GM21717 (cell line): ENCODE measurements around the gene PPM1G.

ENCODE experiments used
- ATAC-seq: cut with Tn5 transposase; IDR thresholded peaks from one replicate; pipeline ENCODE4 v1.9.1; 2021; ENCODE audit warnings: mild to moderate bottlenecking, moderate library complexity; ENCODE audit not compliant: unreplicated experiment

Gene PPM1G

DNA sequence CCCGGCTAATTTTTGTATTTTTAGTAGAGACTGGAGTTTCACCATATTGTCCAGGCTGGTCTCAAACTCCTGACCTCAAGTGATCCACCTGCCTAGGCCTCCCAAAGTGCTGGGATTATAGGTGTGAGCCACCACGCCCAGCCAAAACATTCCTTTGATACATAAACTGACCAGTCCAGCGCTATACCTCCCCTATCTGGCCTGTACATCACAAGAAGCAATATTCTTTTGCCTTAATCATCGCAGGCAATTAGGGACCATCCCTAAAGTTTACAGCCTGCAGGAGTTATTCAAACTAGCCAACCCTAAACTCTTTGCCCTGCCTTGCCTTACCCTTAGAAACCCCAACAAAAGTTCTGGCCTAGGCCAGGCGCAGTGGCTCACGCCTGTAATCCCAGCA lies 6.8 kb upstream of the PPM1G start:
- no peak for ATAC-seq

DNA sequence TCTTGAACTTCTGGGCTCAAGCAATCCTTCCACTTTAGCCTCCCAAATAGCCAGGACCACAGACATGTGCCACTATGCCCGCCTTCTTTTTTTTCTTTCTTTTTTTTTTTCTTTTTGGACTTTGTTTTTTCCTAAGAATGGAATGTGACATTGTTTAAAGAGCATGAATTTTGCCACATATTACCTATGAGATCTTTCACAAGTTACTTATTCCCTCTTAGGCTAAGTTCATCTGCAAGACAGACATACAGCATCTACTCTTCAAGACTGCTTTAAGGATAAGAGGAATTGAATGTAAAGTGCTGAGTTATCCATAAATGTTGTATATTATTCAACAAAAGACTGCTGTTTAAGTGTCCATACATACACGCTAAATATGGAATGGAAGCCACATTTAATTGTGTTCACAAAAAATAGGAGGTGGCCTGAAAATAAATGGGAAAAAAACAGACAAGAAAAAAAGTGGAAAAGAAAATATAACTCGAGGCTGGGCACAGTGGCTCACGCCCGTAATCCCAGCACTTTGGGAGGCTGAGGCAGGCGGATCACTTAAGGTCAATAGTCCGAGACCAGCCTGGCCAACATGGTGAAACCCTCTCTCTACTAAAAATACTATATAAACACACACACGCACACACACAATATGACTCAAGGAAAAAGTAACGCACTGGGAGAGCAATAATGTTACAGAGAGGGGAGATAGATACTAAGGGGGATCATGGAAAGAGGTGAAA lies 3.2 kb upstream of the PPM1G start:
- ATAC-seq = no peak

DNA sequence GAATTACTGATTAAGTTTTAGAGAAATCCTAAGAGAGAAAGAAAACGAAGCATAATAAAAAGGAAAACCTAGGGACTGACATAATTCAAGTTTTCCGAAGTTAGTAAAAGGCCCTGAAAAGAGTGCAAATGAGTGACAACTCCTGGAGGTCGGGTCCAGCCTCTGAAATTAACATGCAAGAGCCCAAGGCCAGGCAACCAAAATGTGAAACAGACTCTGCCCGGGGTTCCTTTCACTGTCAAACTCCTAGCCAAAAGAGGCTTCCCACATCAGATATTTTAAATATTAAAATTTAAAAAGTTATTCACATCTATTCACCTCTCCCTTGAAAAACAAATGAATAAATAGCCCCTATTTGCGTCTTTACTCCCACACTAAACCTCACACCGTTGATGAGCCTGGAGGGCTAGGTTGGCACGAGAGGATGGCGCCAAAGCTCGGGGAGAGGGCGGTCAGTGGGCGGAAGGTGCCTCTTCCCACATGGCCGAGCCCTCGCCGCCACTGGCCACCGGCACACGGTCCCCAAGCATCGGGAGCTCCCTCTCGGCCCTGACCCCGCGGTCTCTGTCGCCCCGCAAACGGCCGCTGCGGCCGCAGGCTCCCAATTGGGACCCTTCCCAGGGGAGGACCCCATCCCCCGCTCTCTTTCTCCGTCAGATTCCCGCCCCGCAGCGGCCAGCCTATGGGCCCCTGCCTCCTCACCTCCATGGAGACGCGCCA lies 630 bp downstream of the PPM1G start:
- ATAC-seq = peak; percentile 34

DNA sequence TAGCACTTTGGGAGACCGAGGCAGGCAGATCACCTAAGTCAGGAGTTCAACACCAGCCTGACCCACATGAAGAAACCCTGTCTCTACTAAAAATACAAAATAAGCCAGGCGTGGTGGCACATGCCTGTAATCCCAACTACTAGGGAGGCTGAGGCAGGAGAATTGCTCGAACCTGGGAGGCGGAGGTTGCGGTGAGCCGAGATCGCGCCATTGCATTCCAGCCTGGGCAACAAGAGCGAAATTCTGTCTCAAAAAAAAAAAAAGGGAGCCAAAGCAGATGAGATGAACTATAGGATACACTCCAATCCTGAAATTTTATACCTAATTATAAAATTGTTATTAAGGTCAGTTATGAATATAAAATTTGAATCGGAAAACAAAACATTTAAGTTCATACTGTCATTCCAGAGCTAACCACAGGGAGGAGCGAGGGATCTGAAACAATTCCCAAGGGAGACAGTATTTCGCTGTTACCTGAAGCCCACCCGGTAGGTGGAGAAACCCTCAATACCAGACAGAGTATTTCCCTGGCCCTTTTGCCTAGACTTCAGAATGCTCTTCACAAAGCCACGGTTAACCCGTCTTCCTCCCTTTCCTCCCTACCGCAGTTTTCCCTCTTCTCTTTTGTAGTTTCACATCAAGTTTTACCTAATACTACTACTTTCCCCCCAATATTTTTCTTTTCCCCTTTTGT lies 1.4 kb downstream of the PPM1G start:
- no peak for ATAC-seq

DNA sequence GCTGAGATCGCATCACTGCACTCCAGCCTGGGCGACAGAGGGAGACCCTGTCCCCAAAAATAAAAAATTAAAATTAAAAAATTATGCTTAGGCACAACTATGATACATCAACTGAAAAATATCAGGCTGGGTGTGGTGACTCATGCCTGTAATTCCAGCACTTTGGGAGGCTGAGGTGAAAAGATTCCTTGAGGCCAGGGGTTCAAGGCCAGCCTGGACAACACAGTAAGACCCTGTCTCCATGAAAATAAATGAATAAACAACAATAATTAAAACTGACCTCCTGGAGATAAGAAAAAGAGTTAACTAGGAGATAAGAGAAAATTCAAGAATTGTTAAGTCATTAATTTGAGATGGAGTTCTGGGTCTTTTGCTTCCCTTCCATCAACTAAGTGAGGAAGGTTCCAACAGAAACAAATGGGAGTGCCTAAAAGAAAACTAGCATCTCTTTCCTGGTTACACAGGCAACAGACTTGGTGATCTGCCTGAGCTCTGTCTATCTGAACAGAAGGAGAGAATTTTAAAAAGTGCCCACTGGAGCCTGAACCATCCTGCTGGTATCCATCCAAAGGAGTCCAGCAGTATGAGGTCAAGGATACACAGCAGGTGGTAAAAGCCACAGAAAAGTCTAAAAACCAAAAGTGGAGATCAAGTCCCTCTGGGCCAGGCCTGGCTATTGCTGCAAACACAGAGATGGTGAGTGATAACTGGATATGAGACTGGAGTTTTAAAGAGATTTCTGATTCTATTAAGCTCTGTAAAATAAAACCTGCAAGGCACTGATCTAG lies 8.8 kb downstream of the PPM1G start:
- ATAC-seq = no peak

DNA sequence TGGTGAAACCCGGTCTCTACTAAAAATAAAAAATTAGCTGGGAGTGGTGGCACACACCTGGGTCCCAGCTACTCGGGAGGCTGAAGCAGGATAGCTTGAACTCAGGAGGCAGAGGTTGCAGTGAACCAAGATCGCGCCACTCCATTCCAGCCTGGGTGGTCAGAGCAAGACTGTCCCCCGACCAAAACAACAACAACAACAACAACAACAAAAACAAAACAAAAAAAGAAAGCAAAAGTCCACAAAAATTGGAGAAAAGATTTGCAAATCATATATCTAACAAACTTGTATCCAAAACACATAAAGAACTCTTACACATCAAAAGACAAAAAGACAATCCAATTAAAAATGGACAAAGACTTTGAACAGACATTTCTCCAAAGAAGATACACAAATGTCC lies 10.4 kb downstream of the PPM1G start:
- no peak for ATAC-seq

DNA sequence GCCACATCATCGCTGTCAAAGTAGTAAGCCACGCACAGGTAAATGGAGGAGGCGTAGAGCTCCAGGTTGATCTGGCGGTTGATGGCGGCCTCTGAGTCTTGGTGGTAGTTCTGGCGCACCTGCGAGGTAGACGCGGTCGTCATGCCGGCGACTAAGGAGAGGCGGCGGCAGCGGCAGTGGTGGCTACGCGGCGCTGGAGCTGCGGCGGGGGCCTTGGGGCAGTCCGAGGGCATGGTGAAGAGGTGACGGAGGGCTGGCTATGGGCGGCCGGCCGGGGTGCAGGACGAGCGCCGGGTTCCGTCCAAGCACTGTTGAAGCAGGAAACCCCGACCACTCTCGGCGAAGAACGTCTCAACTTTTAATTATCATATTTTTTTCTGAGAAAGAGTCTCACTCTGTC lies 16.2 kb downstream of the PPM1G start:
- ATAC-seq = no peak

DNA sequence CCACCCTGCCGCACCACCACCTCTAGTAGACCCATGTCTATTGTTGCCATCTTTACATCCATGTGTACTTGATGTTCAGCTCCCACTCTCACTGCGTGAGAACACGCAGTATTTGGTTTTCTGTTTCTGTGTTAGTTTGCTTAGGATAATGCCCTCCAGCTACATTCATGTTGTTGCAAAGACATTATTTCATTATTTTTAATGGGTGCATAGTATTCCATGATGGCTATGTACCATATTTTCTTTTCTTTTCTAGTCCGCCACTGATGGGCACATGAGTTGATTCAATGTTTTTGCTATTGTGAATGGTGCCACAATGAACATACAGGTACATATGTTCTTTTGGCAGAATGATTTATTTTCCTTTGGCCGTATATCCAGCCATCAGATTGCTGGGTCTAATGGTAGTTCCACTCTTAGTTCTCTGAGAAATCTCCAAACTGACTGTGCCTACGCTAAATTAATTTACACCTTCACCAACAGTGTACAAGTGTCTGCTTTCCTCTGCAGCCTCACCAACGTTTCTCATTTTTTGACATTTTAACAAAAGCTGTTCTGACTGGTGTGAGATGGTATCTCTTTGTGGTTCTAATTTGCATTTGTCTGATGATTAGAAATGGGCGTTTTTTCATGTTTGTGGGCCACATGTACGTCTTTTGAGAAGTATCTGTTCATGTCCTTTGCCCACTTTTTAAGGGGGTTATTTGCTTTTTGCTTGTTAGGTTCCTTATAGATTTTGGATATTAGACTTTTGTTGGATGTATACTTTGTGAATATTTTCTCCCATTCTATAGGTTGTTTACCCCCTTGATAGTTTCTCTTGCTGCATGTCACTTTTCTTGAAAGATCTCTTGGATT lies 18.3 kb downstream of the PPM1G start:
- no peak for ATAC-seq

DNA sequence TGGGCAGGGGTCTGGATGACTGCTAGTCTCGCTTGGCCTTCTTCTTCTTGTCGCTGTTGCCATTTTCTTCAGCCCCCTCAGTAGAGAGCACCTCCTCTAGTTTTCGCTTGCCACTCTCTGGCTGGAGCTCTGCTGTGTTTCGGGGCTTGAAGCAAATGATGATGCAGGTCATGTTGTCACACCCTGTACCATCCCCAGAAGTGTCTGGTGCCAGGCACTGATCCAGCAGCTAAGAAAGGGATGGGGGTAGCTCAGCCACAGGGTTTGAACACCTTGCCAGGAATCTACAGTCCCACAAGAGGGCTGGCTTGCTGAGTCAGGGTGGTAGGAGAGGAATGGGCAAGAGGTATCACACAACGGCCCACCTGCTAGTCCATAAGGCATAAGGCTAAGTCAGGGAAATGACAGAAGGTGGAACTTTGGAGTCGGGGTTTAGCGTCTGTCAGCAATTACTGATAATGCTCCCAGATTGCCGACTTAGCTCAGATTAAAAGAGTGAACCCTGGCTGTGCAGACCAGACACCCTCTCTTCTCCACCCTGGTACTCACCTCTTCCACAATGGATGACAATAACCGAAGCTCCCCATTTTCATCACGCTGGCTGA lies 27.7 kb downstream of the PPM1G start:
- ATAC-seq = no peak

DNA sequence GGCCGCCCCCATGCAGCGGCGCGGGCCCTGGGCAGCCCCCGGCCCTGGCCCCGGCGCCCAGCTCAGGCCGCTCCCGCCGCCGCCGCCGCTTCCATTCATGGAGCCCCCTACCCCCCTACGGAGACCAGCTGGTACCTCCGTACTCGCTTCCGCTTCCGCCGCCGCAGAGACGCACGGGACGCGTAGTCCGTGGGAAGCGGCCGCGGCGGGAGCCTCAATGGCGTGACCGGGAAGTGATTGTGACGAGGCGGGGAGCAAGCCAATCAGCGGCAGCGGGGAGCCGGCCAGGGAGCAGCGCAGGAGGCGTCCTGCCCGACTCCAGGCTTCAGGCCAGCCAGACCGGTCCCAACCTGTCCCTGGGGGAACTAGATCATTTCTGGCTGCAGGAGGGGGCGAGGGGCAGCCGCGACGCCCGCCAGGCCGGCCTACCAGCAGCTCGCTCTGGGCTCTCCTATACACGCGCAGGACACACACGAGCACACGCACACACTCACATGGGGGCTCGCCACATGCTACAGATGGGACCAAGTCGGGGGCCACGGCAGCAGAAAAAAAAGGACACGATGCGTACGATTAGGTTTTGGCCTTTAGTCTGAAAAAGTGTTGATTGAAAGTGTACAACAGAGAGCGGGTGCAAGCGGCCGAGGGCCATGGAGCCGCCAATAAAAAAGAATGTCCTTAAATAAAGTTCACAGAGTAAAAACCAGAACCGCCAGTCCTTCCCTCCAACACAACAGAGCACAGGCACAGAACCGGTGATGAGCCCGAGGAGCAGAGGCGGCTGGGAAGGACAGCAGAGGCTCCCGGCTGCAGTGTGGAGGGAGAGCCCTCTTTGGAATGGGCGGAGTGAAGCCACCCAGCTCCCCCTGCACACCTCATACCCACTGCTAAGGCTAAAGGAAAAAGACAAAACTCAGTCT lies 28.5 kb downstream of the PPM1G start, which contains the start of gene ZNF513:
ZNF513 (minus strand) TSS at position 109 of the 920 bp plus-strand sequence. CDS start 208 bp downstream, outside the sequence.
- peak; percentile 77 for ATAC-seq

DNA sequence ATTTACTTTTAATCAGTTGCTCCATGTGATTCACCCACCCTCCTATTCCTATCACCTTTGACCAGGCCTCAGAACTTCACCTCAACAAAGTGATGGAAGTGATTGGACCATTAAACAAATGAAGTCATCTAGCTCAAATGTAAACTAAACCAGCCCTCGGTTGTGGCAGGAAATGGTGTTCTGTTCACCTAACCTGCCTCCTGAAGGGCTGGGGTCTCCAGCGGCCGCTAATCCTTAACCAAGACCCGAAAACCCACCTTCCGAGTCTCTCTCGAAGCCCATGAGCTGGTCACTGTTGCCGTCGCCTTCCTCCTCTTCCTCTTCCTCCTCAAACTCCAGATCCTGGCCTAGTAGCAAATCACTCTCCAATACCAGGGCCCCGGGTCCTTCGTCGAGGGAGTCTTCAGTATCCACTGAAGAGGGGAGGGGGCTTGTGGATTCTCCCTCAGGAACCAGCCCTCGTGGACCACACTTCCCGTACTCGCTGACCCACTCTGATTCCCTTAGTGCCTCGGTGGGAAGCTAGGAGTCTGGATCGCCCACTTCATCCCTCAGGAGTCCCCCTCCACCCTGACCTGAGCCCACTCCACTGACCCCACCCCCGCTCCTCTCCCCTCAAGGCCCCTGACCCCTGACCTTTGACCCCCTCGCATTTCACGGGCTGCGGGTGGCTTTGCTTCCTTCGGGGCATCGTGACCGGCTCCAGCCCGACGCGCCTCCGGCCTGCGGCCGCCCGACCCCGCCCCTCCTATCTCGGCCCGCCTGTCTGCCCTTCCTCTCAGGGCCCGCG lies 29.4 kb downstream of the PPM1G start:
- ATAC-seq = peak; percentile 17

DNA sequence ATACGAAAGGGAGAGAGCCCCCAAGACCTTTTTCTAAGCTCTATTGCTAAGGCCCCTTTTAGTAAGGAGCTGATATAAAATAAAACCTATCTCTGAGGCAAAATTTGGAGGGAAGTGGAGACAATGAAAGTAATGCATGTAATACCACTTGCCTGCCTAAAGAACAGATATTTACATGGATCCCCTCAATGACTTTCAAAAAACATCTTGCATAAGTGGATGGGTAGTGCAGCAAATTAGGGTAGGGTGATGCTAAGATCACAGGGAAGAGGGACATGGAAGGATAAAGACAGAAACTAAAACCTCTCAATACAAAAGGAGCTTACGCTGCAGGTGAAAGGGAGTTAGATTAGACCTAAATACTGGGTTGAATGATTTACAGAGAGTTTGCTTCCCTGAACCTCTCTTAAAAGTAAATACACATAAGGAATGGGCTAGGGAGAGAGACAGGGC lies 30.0 kb downstream of the PPM1G start:
- no peak for ATAC-seq

DNA sequence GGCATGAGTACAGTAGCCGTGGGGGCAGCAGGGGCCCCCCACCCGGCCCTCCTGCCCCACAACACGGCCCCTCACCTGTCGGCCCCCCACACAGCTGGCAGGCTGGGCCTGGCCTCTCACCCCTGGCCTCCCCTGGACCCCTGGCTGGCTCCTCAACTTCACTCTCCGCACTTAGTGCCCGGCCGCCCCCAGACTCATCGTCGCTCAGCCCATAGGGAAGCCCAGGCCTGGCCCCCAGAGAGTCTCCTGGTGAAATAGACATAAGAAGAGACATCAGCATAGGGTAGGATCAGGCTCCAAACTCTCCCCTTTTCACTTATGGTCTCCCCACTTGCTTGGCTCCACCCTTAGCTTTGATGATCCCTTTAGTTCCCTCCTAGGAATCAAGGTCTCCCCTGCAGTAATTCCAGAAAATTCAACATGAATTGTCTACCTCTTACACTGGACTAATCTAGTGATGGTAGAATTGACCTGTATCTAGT lies 30.5 kb downstream of the PPM1G start:
- ATAC-seq = no peak

DNA sequence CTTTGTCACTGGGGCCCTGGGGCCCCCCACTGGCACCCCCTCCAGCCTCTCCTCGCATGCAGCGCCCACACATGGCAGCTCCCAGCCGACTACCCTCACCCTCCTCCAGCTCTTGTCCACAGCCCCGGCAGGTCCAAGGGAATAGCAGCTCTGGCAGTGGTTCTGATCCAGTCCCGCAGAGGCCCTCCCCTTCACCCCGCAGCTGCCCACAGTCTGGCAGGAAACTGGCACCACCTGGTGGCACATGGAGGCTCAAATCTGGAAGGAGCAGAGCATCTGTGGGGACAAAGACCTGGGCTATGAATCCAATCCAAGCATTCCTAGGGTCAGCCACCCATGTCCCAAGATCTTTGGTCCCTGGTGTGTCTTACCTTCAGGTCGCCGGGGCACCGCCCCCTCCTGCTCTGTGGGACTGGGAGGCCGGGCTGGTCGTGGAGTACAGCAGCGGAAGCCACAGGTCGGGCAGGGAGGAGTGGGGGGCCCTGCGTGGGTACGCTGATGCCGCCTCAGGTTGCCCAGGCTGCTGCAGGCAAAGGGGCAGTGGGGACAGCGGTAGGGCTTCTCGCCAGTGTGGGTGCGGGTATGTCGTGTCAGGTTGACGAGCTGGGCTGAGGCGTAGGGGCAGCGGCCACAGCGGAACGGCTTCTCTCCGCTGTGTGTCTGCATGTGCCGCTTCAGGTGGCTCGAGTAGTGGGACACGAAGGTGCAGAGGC lies 31.1 kb downstream of the PPM1G start:
- ATAC-seq = no peak

DNA sequence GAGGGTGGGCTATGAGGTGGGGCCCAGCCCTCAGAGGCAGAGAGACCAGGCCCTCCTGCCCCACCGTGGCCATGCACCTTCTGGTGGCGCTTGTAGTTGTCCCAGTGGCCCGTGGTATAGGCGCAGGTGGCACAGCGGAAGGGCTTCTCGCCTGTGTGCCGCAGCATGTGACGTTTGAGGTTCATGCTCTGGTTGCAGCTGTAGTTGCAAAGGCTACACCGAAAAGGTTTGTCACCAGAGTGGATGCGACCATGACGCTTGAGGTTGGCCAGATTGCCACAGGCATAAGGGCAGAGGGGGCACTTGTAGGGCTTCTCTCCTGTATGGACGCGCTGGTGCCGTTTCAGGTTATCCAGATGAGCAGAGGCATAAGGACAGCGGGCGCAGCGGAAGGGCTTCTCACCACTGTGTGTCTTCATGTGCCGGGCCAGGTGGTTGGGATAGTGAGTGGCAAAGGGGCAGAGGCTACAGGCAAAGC lies 31.7 kb downstream of the PPM1G start:
- no peak for ATAC-seq

DNA sequence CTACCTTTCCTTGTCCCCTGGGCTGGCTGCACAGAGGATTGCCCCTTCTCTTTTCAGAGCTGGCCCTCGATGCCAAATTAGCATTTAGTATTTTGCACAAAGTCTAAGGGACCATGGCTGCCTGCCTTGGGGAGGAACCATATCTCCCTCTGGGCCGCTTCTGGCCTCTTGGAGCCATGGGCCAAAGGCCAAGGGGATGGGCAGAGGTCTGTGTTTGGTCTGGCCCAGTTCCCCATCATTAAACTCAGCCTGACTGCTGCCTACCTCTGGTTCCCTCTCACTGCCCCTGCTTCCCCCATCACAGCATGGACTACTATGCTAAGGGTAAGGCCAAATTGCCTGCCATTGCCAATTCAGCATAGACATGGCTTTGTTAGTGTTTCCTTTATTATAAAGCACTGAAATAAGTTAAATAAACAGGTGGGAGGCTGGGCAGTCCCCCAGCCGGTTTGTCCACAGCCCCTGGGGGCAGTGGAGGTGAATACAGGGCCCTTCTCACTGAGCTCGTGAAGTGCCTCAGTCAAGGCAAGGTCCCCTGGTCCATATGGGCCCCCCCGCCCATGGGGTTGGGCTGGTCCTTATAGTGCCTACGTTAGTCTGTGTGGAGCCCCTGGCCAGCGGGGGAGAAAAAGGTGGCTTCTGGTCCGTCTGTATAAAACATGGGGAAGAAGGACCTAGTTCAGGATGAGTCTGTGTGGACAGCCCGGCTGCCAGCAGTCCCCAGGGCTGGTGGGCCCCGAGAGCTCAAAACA lies 32.3 kb downstream of the PPM1G start:
- ATAC-seq = no peak
